Left lobe of liver (tissue), 2 donors: Measurements from ENCODE around the gene CYP2W1. TPM values are rescaled to one million over a fixed set of nuclear protein-coding genes. Genes with fewer than 3 reads are reported as not detected.

ENCODE experiments used
- ATAC-seq: fragments of 200-7000 bp; cut with Tn5 transposase; one replicate; pipeline ENCODE4 v1.9.1; 2020; ENCODE audit warnings: mild to moderate bottlenecking, moderate library complexity
- DNase-seq: peaks from one replicate; pipeline ENCODE4 v3.0.0-alpha.2; 2020; ENCODE audit warnings: low spot score
- total RNA-seq: library from RNA; stranded (reverse); gene quantifications from one replicate; pipeline ENCODE4 v1.2.1, GENCODE V29; 2021
- donor health status: DM: no; HTN: no; CAD: no; lungs with moderate emphysema.
- donor health status: DM: no; HTN: yes; CAD: no.

CYP2W1 gene
- total RNA-seq, 1 donor from 2014 or later, result 0.08 TPM

- ATAC-seq (peak; percentile 43), DNase-seq (no peak)
Observed at GRCh38 chr7:964401-965231, 18.4 kb upstream of the CYP2W1 start.

GRCh38 chr7:966291-967069 is 16.5 kb upstream of the CYP2W1 start:
- DNase-seq (no peak), ATAC-seq (no peak)

GRCh38 chr7:967361-968082 is 15.5 kb upstream of the CYP2W1 start:
- no peak for DNase-seq
- ATAC-seq, result no peak

- DNase-seq (no peak), ATAC-seq (no peak)
Observed at GRCh38 chr7:968205-969105, 14.5 kb upstream of the CYP2W1 start.

GRCh38 chr7:969403-969802 is 13.6 kb upstream of the CYP2W1 start:
- no peak for ATAC-seq
- DNase-seq, result no peak

- no peak for ATAC-seq
- no peak for DNase-seq
Observed at GRCh38 chr7:970744-971143, 12.2 kb upstream of the CYP2W1 start.

- no peak for DNase-seq
- no peak for ATAC-seq
Observed at GRCh38 chr7:972110-972509, 10.9 kb upstream of the CYP2W1 start.

- DNase-seq, result no peak
- ATAC-seq, result no peak
Observed at GRCh38 chr7:972676-973309, 10.2 kb upstream of the CYP2W1 start.

- ATAC-seq (no peak), DNase-seq (no peak)
Observed at GRCh38 chr7:973312-973711, 9.7 kb upstream of the CYP2W1 start.

GRCh38 chr7:974172-974571 is 8.8 kb upstream of the CYP2W1 start:
- no peak for DNase-seq
- ATAC-seq, result no peak

- ATAC-seq (peak; percentile 86), DNase-seq (peak; percentile 91)
Observed at GRCh38 chr7:974820-975681, 7.9 kb upstream of the CYP2W1 start, which contains the start of gene COX19. TSS of gene COX19 (minus strand) at chr7:975549. CDS start at chr7:975509, 40 bp downstream.

GRCh38 chr7:975702-976473 is 7.1 kb upstream of the CYP2W1 start:
- ATAC-seq (no peak), DNase-seq (no peak)

- ATAC-seq (peak; percentile 48), DNase-seq (peak; percentile 73)
Observed at GRCh38 chr7:976901-977325, 6.1 kb upstream of the CYP2W1 start.

GRCh38 chr7:977326-978048 is 5.5 kb upstream of the CYP2W1 start:
- DNase-seq (peak; percentile 83), ATAC-seq (peak; percentile 72)

- ATAC-seq (no peak), DNase-seq (no peak)
Observed at GRCh38 chr7:978049-978346, 5.0 kb upstream of the CYP2W1 start.

GRCh38 chr7:978416-979091 is 4.4 kb upstream of the CYP2W1 start:
- no peak for ATAC-seq
- no peak for DNase-seq

- ATAC-seq (no peak), DNase-seq (no peak)
Observed at GRCh38 chr7:979151-979550, 3.8 kb upstream of the CYP2W1 start.
